Gastrocnemius medialis (tissue), 4 donors: ENCODE results near the gene DUSP8. TPM values are rescaled to one million over a fixed set of nuclear protein-coding genes. Genes with fewer than 3 reads are reported as not detected.

Experiments
- ATAC-seq, 2 donors: fragments of 150-250 bp; one replicate each; pipeline ENCODE4 v1.9.1; 2016
- DNase-seq, 2 donors: peaks; one replicate each; pipeline ENCODE4 v3.0.0-alpha.2; 2019
- H3K27ac ChIP-seq, 4 donors: fragments of 200-600 bp; sonication (generic); 1 replicate in 1 of 4; 2 replicates in 3 of 4; pipeline ENCODE4 v1.5.1; 2016 to 2018; ENCODE audit warnings: mild to moderate bottlenecking in 2 of 4, moderate library complexity in 1 of 4
- H3K27me3 ChIP-seq, 3 donors: fragments of 200-600 bp; sonication (generic) in 2 of 3; 1 replicate in 1 of 3; 2 replicates in 2 of 3; pipeline versions ENCODE4 v1.5.1 to v1.6.0; 2016 to 2019; ENCODE audit warnings: mild to moderate bottlenecking in 1 of 3, moderate library complexity in 1 of 3
- H3K36me3 ChIP-seq, 2 donors: fragments of 200-600 bp; sonication (generic) in 1 of 2; one replicate each; pipeline ENCODE4 v1.5.1; 2017 to 2018
- H3K4me1 ChIP-seq, 2 donors: fragments of 200-600 bp; sonication (generic) in 1 of 2; one replicate each; pipeline ENCODE4 v1.5.1; 2016 to 2017; ENCODE audit warnings: mild to moderate bottlenecking in 2 of 2
- H3K4me3 ChIP-seq, 4 donors: fragments of 200-600 bp; sonication (generic) in 3 of 4; 1 replicate in 1 of 4; 2 replicates in 3 of 4; pipeline ENCODE4 v1.5.1; 2016 to 2019; ENCODE audit warnings: mild to moderate bottlenecking in 2 of 4
- H3K9me3 ChIP-seq, 3 donors: fragments of 200-600 bp; sonication (generic) in 2 of 3; 1 replicate in 1 of 3; 2 replicates in 2 of 3; pipeline ENCODE4 v1.5.1; 2016 to 2019
- POLR2A ChIP-seq, 2 donors: fragments of 450-650 bp; IDR thresholded peaks; one replicate each; pipeline ENCODE4 v1.6.1; 2017; ENCODE audit warnings: antibody characterized with exemption in 2 of 2, mild to moderate bottlenecking in 2 of 2, moderate library complexity in 2 of 2
- in situ Hi-C, 4 donors: fragments of 200-750 bp; cut with MboI; loops; one replicate each; pipeline versions ENCODE4 v1.15.0 to v1.8.0; 2017; ENCODE audit warnings: low sequenced_read_pairs in 4 of 4
- intact Hi-C: fragments of 100-400 bp; cut with DNase I; formaldehyde crosslinking; loops from one replicate; pipeline ENCODE4 v1.15.1; 2023; ENCODE audit warnings: low total_unique reads
- total RNA-seq, 4 donors: library from RNA; depleted of rRNA; stranded (reverse); fragments of >200 nt; gene quantifications; one replicate each; pipeline versions ENCODE4 v1.1.0 to v1.2.3, GENCODE V29; 2016
- TF ChIP-seq, protein P1 (sequence below), 5 experiments: fragments of 450-650 bp in 3 of 5; fragments of 200-600 bp in 2 of 5; sonication (generic) in 2 of 5; IDR thresholded peaks in 4 of 5; conservative IDR thresholded peaks in 1 of 5; 1 replicate in 4 of 5; 2 replicates in 1 of 5; pipeline ENCODE4 v1.5.1; 2016 to 2019; ENCODE audit warnings: antibody characterized with exemption in 5 of 5, mild to moderate bottlenecking in 3 of 5, moderate library complexity in 3 of 5

DUSP8 gene
- total RNA-seq, 4 donors from 2014 or later = 2.6 to 25.9 (median 6.3) TPM

DNA sequence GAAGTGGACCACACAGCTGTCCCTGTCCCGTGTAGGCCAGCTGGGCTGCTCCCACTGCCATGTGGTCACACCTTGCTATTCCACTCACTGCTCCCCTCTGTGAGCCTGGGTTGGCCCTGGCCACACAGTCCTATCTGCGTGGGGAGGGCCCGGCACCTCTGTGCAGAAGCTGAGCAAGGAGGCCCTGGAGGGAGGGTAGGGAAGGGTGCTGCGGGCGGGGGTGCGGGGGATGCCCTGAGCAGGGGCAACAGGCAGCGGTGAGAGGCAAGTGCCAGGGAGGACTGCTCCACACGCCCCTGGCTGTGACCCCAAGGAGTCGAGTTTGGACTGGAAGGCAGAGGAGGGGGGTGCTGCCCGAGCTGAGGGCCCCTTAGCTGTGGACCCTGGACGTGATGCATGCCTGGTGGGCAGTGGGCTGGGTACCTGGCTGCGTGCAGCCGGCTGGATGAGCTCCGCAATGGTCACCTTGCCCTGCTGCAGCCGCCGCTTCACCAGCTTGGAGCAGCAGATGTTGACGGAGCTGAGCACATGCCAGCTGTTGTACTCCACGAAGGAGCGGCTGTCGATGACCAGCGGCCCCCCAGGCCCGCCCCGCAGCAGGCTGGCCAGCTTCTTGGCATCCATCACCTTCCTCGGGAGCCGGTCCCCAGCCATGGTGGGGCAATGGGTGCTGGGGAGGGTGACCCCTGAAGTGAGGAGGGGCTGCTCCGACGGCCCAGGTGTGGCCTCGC is 6.7 kb downstream of the DUSP8 start:
- intact Hi-C loops = loop anchor here (5.0 kb wide), 1 partner anchor 182 kb away; no protein-coding TSS in a partner anchor
- Histone ChIP-seq H3K9me3 (no peaks in the 10 kb centered on the region), H3K27me3 (no peaks in the 10 kb centered on the region), H3K36me3 (no peaks in the 10 kb centered on the region), H3K27ac (peak overlapping the region in 3 of 4 donors; percentile 42 to 72 (median 51)), H3K4me1 (peaks cover under 1 to 73% of the 10 kb centered on the region in 2 donors), H3K4me3 (no peak overlapping the region)
- TF ChIP-seq, protein P1, sequence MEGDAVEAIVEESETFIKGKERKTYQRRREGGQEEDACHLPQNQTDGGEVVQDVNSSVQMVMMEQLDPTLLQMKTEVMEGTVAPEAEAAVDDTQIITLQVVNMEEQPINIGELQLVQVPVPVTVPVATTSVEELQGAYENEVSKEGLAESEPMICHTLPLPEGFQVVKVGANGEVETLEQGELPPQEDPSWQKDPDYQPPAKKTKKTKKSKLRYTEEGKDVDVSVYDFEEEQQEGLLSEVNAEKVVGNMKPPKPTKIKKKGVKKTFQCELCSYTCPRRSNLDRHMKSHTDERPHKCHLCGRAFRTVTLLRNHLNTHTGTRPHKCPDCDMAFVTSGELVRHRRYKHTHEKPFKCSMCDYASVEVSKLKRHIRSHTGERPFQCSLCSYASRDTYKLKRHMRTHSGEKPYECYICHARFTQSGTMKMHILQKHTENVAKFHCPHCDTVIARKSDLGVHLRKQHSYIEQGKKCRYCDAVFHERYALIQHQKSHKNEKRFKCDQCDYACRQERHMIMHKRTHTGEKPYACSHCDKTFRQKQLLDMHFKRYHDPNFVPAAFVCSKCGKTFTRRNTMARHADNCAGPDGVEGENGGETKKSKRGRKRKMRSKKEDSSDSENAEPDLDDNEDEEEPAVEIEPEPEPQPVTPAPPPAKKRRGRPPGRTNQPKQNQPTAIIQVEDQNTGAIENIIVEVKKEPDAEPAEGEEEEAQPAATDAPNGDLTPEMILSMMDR (IDR thresholded peaks at IDR 0.05 in 4 of 5, conservative IDR thresholded peaks at IDR 0.05 in 1 of 5) = no peak
- TF ChIP-seq POLR2A (IDR thresholded peaks at IDR 0.05) = no peak
- DNase-seq (no peak), ATAC-seq (no peak)
- in situ Hi-C loops = no loop called here

DNA sequence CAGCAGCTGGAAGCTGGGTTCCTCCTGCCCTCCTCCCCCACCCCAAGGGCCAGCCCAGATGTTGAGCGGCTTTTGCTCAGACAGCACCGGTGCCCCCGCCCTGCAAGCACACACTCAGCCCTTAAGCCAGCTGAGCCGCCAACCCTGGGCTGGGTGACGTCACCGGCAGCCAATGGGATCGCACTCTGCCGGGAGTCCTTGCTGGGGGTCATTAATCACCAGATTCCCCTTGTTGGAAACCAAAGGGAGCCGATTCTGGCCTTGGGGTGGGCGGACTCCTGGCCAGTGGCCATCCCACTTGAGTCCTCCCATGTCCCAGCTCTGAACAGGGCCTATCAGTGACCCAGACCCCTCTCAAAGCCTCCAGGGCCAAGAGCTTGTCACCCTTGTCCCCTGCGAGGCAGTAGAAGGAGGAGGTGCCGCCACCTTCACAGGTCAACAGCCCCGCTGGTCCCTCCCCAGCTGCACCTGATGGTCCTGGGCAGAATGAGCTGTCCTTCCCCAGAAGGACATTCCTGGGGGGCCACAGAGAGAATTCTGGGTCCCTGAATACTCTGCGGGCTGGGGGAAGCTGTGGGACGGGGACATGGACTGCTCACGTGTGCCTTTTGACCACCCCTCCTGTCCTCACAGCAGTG is 7.4 kb downstream of the DUSP8 start:
- Histone ChIP-seq H3K4me1 (peaks cover 8 to 75% of the 10 kb centered on the region in 2 donors), H3K9me3 (no peaks in the 10 kb centered on the region), H3K27me3 (no peaks in the 10 kb centered on the region), H3K36me3 (no peaks in the 10 kb centered on the region), H3K27ac (peak overlapping the region in 3 of 4 donors; percentile 42 to 72 (median 51)), H3K4me3 (no peak overlapping the region)
- no peak for TF ChIP-seq POLR2A (IDR thresholded peaks at IDR 0.05)
- TF ChIP-seq, protein P1 (IDR thresholded peaks at IDR 0.05 in 4 of 5, conservative IDR thresholded peaks at IDR 0.05 in 1 of 5) = no peak
- intact Hi-C loops (loop anchor here (5.0 kb wide), 1 partner anchor 183 kb away; no protein-coding TSS in a partner anchor), in situ Hi-C loops (no loop called here)
- no peak for ATAC-seq
- DNase-seq = no peak

DNA sequence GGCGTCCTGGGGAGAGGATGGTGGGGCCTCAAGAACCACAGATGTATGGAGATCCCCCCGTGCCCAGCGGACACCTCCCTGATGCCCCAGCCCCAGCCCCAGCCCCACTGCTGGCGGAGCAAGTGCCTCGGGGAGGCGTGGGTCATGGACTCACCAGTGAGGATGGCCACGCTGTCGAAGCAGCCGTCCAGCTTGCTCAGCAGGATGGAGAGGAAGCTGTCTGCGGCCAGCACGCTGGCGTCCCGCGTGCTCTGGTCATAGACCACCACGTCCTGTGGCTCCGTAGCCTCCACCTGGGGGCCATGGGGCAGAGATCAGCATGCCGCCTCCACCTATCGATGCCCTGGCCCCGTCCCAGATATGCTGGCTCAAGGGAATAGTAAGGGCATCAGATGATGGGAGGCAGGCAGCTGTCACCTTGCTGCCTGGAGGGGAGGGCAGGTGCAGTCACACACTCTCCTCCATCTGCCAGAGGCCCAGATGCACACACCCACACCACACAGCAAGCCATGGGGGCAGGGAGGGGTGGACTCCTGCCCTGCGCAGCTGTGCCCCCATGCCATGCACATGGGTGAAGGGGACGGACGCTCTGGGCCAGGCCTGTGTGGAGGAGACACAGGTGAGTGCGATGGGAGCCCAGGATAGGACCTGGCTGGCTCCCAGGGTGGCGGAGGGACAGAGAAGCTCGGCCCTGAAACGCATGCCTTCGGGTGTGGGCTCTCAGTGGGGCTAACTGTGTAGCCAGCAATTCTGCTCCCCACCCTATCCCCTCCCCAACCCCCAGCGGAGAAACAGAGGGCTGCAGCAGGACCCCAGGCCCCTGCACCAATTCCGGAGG is 8.2 kb downstream of the DUSP8 start:
- H3K9me3 ChIP-seq = no peaks in the 10 kb centered on the region
- in situ Hi-C loops = no loop called here
- TF ChIP-seq, protein P1 (IDR thresholded peaks at IDR 0.05 in 4 of 5, conservative IDR thresholded peaks at IDR 0.05 in 1 of 5) = no peak
- no peak for TF ChIP-seq POLR2A (IDR thresholded peaks at IDR 0.05)
- ATAC-seq (no peak), DNase-seq (no peak)
- H3K27ac ChIP-seq = peak overlapping the region in 2 of 4 donors; percentile 42 to 72
- no peaks in the 10 kb centered on the region for H3K27me3 ChIP-seq
- intact Hi-C loops = no loop called here
- peaks cover 14 to 74% of the 10 kb centered on the region in 2 donors for H3K4me1 ChIP-seq
- H3K36me3 ChIP-seq = no peaks in the 10 kb centered on the region
- H3K4me3 ChIP-seq = no peak overlapping the region

DNA sequence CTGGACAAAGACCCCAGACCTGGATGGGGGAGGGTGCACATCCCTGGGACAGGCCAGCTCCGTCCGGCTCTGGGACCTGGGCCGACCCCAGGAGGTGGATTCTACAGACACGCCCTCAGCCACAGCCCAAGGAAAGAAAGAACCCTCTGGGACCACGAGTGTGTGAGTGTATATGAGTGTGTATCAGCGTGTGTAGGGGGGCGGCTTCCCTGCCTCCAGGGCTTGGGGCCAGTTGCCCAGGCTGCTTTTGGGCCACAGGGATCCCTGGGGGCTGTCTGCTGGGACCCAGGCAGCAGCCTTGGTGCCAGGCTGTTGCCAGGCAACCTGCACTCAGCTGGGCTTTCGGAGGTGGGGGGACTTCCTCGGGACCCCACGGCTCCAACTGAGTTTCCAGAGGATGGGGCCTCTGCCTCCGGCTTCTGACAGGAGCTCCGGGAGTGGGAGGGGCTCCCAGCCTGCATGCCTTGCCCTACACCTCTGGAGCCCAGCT is 8.9 kb downstream of the DUSP8 start:
- Histone ChIP-seq H3K4me3 (no peak overlapping the region), H3K9me3 (no peaks in the 10 kb centered on the region), H3K27ac (no peak overlapping the region), H3K4me1 (peaks cover 21 to 74% of the 10 kb centered on the region in 2 donors), H3K27me3 (no peaks in the 10 kb centered on the region), H3K36me3 (no peaks in the 10 kb centered on the region)
- DNase-seq (no peak), ATAC-seq (no peak)
- in situ Hi-C loops = no loop called here
- intact Hi-C loops = no loop called here
- TF ChIP-seq POLR2A (IDR thresholded peaks at IDR 0.05) = no peak
